HG02759 (cell line): ENCODE data around the gene ZNF43.
"Not testable (repeated sequence)": the region's sequence is repeated elsewhere in the genome, so short reads cannot be mapped to it uniquely, and the experiment has no call there.

Experiments used
- ATAC-seq: cut with Tn5 transposase; IDR thresholded peaks from one replicate; pipeline ENCODE4 v1.9.1; 2021; ENCODE audit warnings: mild to moderate bottlenecking, moderate library complexity; ENCODE audit not compliant: unreplicated experiment

ZNF43 gene

GRCh38 chr19:21812448-21812847 is 23.5 kb downstream of the ZNF43 start:
- ATAC-seq: no peak

- ATAC-seq: not testable (repeated sequence)
Measured at GRCh38 chr19:21808400-21809000, 27.5 kb downstream of the ZNF43 start.

- no peak for ATAC-seq
Measured at GRCh38 chr19:21789466-21790085, 46.4 kb downstream of the ZNF43 start.

- ATAC-seq: no peak
Measured at GRCh38 chr19:21786936-21787335, 49.0 kb downstream of the ZNF43 start.

GRCh38 chr19:21775792-21776191 is 60.2 kb downstream of the ZNF43 start:
- not testable (repeated sequence) for ATAC-seq

- ATAC-seq: peak; percentile 96
Measured at GRCh38 chr19:21767065-21767800, 68.7 kb downstream of the ZNF43 start, which contains the start of gene ZNF100. ZNF100 (minus strand) TSS chr19:21767579; CDS start chr19:21767429, 150 bp downstream.

- peak; percentile 5 for ATAC-seq
Measured at GRCh38 chr19:21766705-21767064, 69.3 kb downstream of the ZNF43 start.

- no peak for ATAC-seq
Measured at GRCh38 chr19:21765151-21765550, 70.8 kb downstream of the ZNF43 start.

- not testable (repeated sequence) for ATAC-seq
Measured at GRCh38 chr19:21761547-21761946, 74.4 kb downstream of the ZNF43 start.

- no peak for ATAC-seq
Measured at GRCh38 chr19:21758296-21758695, 77.7 kb downstream of the ZNF43 start.

GRCh38 chr19:21755555-21755954 is 80.4 kb downstream of the ZNF43 start:
- ATAC-seq: not testable (repeated sequence)
